GM19397 (cell line): ENCODE results near the gene MORN4.
"Not testable (repeated sequence)": the region's sequence is repeated elsewhere in the genome, so short reads cannot be mapped to it uniquely, and the experiment has no call there.

Experiments
- ATAC-seq: cut with Tn5 transposase; IDR thresholded peaks from one replicate; pipeline ENCODE4 v1.9.1; 2021; ENCODE audit warnings: mild to moderate bottlenecking, moderate library complexity; ENCODE audit not compliant: unreplicated experiment

MORN4 gene

GRCh38 chr10:97598407-97599271 is 34.7 kb downstream of the MORN4 start:
- ATAC-seq = no peak

GRCh38 chr10:97597778-97598177 is 35.5 kb downstream of the MORN4 start:
- no peak for ATAC-seq

- ATAC-seq = no peak
These were observed 36.9 kb downstream of the MORN4 start for GRCh38 chr10:97596101-97597082.

- no peak for ATAC-seq
These were observed 39.9 kb downstream of the MORN4 start for GRCh38 chr10:97593421-97593820.

GRCh38 chr10:97590748-97591495 is 42.4 kb downstream of the MORN4 start:
- ATAC-seq = no peak

GRCh38 chr10:97590082-97590747 is 43.1 kb downstream of the MORN4 start:
- no peak for ATAC-seq

GRCh38 chr10:97589479-97589878 is 43.8 kb downstream of the MORN4 start, which contains the start of gene C10orf62:
TSS of gene C10orf62 (plus strand) at chr10:97589721. CDS start at chr10:97589898, 177 bp downstream.
- ATAC-seq = no peak

GRCh38 chr10:97587183-97587582 is 46.1 kb downstream of the MORN4 start:
- no peak for ATAC-seq

GRCh38 chr10:97585439-97585811 is 47.9 kb downstream of the MORN4 start:
- ATAC-seq = no peak

GRCh38 chr10:97584798-97585438 is 48.4 kb downstream of the MORN4 start:
- ATAC-seq = no peak

GRCh38 chr10:97584060-97584797 is 49.1 kb downstream of the MORN4 start, which contains the start of gene HOGA1:
TSS of gene HOGA1 (plus strand) at chr10:97584389. CDS start at chr10:97584704, 315 bp downstream.
- no peak for ATAC-seq

GRCh38 chr10:97583476-97583875 is 49.8 kb downstream of the MORN4 start:
- no peak for ATAC-seq

- no peak for ATAC-seq
These were observed 51.1 kb downstream of the MORN4 start for GRCh38 chr10:97582169-97582568.

- ATAC-seq = no peak
These were observed 52.6 kb downstream of the MORN4 start for GRCh38 chr10:97580421-97581367.

GRCh38 chr10:97578171-97578844 is 55.0 kb downstream of the MORN4 start:
- ATAC-seq = no peak

GRCh38 chr10:97577701-97578100 is 55.6 kb downstream of the MORN4 start:
- no peak for ATAC-seq

GRCh38 chr10:97576487-97576886 is 56.8 kb downstream of the MORN4 start:
- not testable (repeated sequence) for ATAC-seq
